ENCODE results near the gene DNM1L.

DNM1L gene

GRCh38 chr12:32739279-32739678 is 60.2 kb downstream of the DNM1L start:
- no peak for TF ChIP-seq CTCF (conservative IDR thresholded peaks at IDR 0.05; ENCODE audit: low read depth)
- no peak for DNase-seq (ENCODE audit: low spot score)
- H3K27ac ChIP-seq: no peak overlapping the region
- ChIA-PET CTCF (no interaction called here), POLR2A (ENCODE audit: low non-redundant PET) (no interaction called here)

- ChIA-PET CTCF (interaction anchor here (0.6 to 1.1 kb wide), 3 partner anchors 13 to 198 kb away, joined by 3 read pairs; no protein-coding TSS in a partner anchor), POLR2A (ENCODE audit: low non-redundant PET) (no interaction called here)
- no peak overlapping the region for H3K27ac ChIP-seq
- no peak for TF ChIP-seq CTCF (conservative IDR thresholded peaks at IDR 0.05; ENCODE audit: low read depth)
- DNase-seq (ENCODE audit: low spot score): no peak
These were observed 63.0 kb downstream of the DNM1L start for GRCh38 chr12:32742133-32742532.

- POLR2A ChIA-PET (ENCODE audit: low non-redundant PET): interaction anchor here (0.7 kb wide), 1 partner anchor 9 kb away, joined by 6 read pairs; no protein-coding TSS in a partner anchor
- CTCF ChIA-PET: no interaction called here
These were observed 64.2 kb downstream of the DNM1L start for GRCh38 chr12:32743264-32743663.

GRCh38 chr12:32753605-32754004 is 74.5 kb downstream of the DNM1L start:
- no peak for TF ChIP-seq CTCF (conservative IDR thresholded peaks at IDR 0.05; ENCODE audit: low read depth)
- CTCF ChIA-PET: no interaction called here
- POLR2A ChIA-PET (ENCODE audit: low non-redundant PET): no interaction called here
- H3K27ac ChIP-seq: no peak overlapping the region
- DNase-seq (ENCODE audit: low spot score): no peak

More at GRCh38 chr12:32743264-32743663, 64.2 kb downstream of the DNM1L start:
- DNase-seq (ENCODE audit: low spot score): no peak
- no peak overlapping the region for H3K27ac ChIP-seq
- TF ChIP-seq CTCF (conservative IDR thresholded peaks at IDR 0.05; ENCODE audit: low read depth): no peak

GRCh38 chr12:32754111-32754510 is 75.0 kb downstream of the DNM1L start:
- no peak overlapping the region for H3K27ac ChIP-seq
- CTCF ChIA-PET: interaction anchor here (0.5 to 0.8 kb wide), 4 partner anchors 128 to 842 kb away, joined by 3 to 5 read pairs (median 4); no protein-coding TSS in a partner anchor
- TF ChIP-seq CTCF (conservative IDR thresholded peaks at IDR 0.05; ENCODE audit: low read depth): no peak
- POLR2A ChIA-PET (ENCODE audit: low non-redundant PET): interaction anchor here (0.7 kb wide), 1 partner anchor 133 kb away, joined by 5 read pairs; no protein-coding TSS in a partner anchor
- DNase-seq (ENCODE audit: low spot score): no peak

- peak; percentile 92 for TF ChIP-seq CTCF (conservative IDR thresholded peaks at IDR 0.05; ENCODE audit: low read depth)
- peak; percentile 80 for DNase-seq (ENCODE audit: low spot score)
- H3K27ac ChIP-seq: peak overlapping the region; percentile 95
- ChIA-PET POLR2A (ENCODE audit: low non-redundant PET) (interaction anchor here (0.6 to 1.4 kb wide), 3 partner anchors 76 to 1267 kb away, joined by 3 to 17 read pairs (median 6); partner anchors contain the start of genes ALG10 and DNM1L), CTCF (interaction anchor here (0.6 to 2.5 kb wide), 15 partner anchors 13 to 1513 kb away, joined by 3 to 17 read pairs (median 3); partner anchors contain the start of genes ALG10 and PKP2)
These were observed 76.1 kb downstream of the DNM1L start for GRCh38 chr12:32755051-32755653.

All from RWPE1 (cell line).